K562 (cell line): ENCODE results near the gene RAB6B. TPM values are rescaled to one million over a fixed set of nuclear protein-coding genes. Genes with fewer than 3 reads are reported as not detected.

Source experiments
- CTBP1 ChIP-seq: fragments of 450-650 bp; IDR thresholded peaks from 2 replicates; pipeline ENCODE4 v1.6.1; 2016; ENCODE audit warnings: borderline replicate concordance
- CTCFL ChIP-seq: IDR thresholded peaks from 2 replicates; pipeline ENCODE4 v1.6.1; 2011; ENCODE audit warnings: borderline replicate concordance, low read depth, mild to moderate bottlenecking, moderate library complexity, low read length; ENCODE audit not compliant: insufficient read depth, poor library complexity, severe bottlenecking
- ELF2 ChIP-seq: fragments of 250-450 bp; sonication (Bioruptor Pico); IDR thresholded peaks from 2 replicates; pipeline ENCODE4 v1.5.0; 2021; ENCODE audit warnings: mild to moderate bottlenecking
- GABPA ChIP-seq: fragments of 200-800 bp; sonication (Bioruptor generic); conservative IDR thresholded peaks from 2 replicates; pipeline ENCODE4 v1.6.1; 2016; ENCODE audit warnings: low read depth, missing genetic modification characterization, missing compliant biosample characterization
- HES1 ChIP-seq: fragments of 450-650 bp; IDR thresholded peaks from 2 replicates; pipeline ENCODE4 v1.6.1; 2016; ENCODE audit warnings: low read depth, mild to moderate bottlenecking, moderate library complexity
- HNRNPH1 ChIP-seq: fragments of 200-400 bp; formaldehyde crosslinking; optimal IDR thresholded peaks from 2 replicates; pipeline ENCODE3; 2017; ENCODE audit warnings: low read depth, mild to moderate bottlenecking, low read length, moderate library complexity
- PHF8 ChIP-seq: fragments of 200-600 bp; sonication (generic); IDR thresholded peaks from 2 replicates; pipeline ENCODE4 v1.6.1; 2012; ENCODE audit warnings: mixed run types, mild to moderate bottlenecking, inconsistent platforms, low read length, moderate library complexity, borderline replicate concordance
- SOX6 ChIP-seq: fragments of 450-650 bp; IDR thresholded peaks from 2 replicates; pipeline ENCODE4 v1.6.1; 2014; ENCODE audit warnings: mild to moderate bottlenecking
- TARDBP ChIP-seq: fragments of 450-650 bp; IDR thresholded peaks from 2 replicates; pipeline ENCODE4 v1.6.1; 2016
- ZNF197 ChIP-seq: fragments of 200-800 bp; sonication (Bioruptor generic); IDR thresholded peaks from 2 replicates; pipeline ENCODE4 v1.6.1; 2016; ENCODE audit warnings: low read depth, missing genetic modification characterization, missing compliant biosample characterization
- polyA plus RNA-seq, 8 experiments: library from polyadenylated mRNA; depleted of rRNA in 4 of 8; stranded (reverse) in 5 of 8; unstranded in 3 of 8; fragments of >200 nt; fragmentation: Nextera tagmentation in 2 of 8; fragmentation: Illumina TruSeq in 1 of 8; extraction: Ambion mirVana in 2 of 8; extraction: Trizol in 1 of 8; gene quantifications; 2 replicates each; pipeline versions ENCODE4 v1.2.1 to v1.2.3, GENCODE V29; 2011 to 2014; ENCODE audit warnings: inconsistent platforms in 1 of 8, missing spikeins in 1 of 8
- total RNA-seq, 7 experiments: library from RNA; depleted of rRNA in 6 of 7; stranded (reverse); fragments of >200 nt in 6 of 7; fragmentation: Illumina TruSeq in 2 of 7; extraction: Trizol in 2 of 7; gene quantifications; 2 replicates each; pipeline versions ENCODE4 v1.2.1 to v1.2.3, GENCODE V29; 2011 to 2021; ENCODE audit warnings: low replicate concordance in 1 of 7
- TF ChIP-seq, protein P1 (sequence below), 2 experiments: fragments of 450-650 bp in 1 of 2; IDR thresholded peaks; 2 replicates each; pipeline ENCODE4 v1.6.1; 2011 to 2017; ENCODE audit warnings: low read depth in 2 of 2, antibody characterized with exemption in 1 of 2, borderline replicate concordance in 1 of 2, low read length in 1 of 2, mild to moderate bottlenecking in 1 of 2, mixed read lengths in 1 of 2; ENCODE audit not compliant: control insufficient read depth in 1 of 2

RAB6B gene
- total and polyA plus RNA-seq, 9 of the 15 experiments (the other 6 are each of a cell fraction or from before 2014, with no cell fraction given): 0.60 to 18.1 (median 1.5) TPM

DNA sequence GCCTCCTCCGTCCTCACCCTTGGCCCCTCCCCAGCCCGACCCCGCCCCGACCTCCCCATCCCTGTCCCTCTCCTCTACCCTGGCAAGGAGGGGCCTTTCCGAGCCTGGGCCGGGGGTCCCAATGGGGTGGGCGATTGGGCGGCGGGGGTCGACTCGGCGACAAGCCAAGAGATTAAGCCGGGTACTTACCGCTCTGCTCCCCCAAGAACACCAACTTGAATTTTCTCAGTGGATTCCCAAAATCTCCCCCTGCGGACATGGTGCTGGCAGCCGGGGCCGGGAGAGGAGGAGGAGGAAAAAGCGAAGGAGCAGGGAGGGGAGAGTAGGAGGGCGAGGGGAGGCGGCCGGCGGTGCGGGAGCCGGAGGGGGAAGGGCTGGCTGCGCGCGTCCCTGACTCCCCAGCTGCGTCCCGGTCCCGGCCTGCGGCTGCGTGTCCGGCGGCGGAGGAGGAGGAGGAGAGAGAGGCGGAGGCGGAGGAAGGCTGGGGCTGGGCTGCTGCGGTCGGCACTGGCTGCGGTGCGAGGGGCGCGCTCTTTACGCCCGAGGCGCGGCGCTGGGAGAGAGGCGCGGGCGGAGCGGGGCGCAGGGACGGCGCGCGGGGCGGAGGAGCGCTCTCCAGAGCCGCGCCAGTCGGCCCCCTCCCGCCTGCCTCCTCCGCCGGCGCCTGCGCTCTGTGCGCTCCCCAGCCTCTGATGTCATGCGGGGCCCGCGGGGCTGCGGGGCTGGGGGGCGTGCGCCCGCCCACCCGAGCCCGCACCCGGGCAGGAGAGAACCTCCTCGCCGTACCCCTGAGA, at the start of gene RAB6B (continued):
- TF ChIP-seq CTCFL: no peak
- TF ChIP-seq ZNF197 (CRISPR knock-in tag): no peak
- TF ChIP-seq, protein P1, sequence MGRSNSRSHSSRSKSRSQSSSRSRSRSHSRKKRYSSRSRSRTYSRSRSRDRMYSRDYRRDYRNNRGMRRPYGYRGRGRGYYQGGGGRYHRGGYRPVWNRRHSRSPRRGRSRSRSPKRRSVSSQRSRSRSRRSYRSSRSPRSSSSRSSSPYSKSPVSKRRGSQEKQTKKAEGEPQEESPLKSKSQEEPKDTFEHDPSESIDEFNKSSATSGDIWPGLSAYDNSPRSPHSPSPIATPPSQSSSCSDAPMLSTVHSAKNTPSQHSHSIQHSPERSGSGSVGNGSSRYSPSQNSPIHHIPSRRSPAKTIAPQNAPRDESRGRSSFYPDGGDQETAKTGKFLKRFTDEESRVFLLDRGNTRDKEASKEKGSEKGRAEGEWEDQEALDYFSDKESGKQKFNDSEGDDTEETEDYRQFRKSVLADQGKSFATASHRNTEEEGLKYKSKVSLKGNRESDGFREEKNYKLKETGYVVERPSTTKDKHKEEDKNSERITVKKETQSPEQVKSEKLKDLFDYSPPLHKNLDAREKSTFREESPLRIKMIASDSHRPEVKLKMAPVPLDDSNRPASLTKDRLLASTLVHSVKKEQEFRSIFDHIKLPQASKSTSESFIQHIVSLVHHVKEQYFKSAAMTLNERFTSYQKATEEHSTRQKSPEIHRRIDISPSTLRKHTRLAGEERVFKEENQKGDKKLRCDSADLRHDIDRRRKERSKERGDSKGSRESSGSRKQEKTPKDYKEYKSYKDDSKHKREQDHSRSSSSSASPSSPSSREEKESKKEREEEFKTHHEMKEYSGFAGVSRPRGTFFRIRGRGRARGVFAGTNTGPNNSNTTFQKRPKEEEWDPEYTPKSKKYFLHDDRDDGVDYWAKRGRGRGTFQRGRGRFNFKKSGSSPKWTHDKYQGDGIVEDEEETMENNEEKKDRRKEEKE (IDR thresholded peaks at IDR 0.05; ENCODE audit: borderline replicate concordance in 1 of 2, control insufficient read depth in 1 of 2, low read depth in 2 of 2, low read length in 1 of 2): no peak
- TF ChIP-seq HES1: no peak
- TF ChIP-seq GABPA: no peak
- no peak for TF ChIP-seq HNRNPH1
- TF ChIP-seq ELF2 (CRISPR knock-in tag): no peak
- peak; percentile 97 for TF ChIP-seq CTBP1
- no peak for TF ChIP-seq TARDBP
- peak; percentile 47; the same call in 1 of the 2 replicates for TF ChIP-seq PHF8
- TF ChIP-seq SOX6: no peak
- TF ChIP-seq, all 486 proteins: peak for 24
